Chondrocyte (in vitro differentiated cells): Measurements from ENCODE around the gene LHFPL3. TPM values are rescaled to one million over a fixed set of nuclear protein-coding genes. Genes with fewer than 3 reads are reported as not detected.
"Not testable (repeated sequence)": the region's sequence is repeated elsewhere in the genome, so short reads cannot be mapped to it uniquely, and the experiment has no call there.

ENCODE experiments used
- DNase-seq: peaks from one replicate; pipeline ENCODE4 v3.0.0; 2021; ENCODE audit warnings: mixed read lengths, low spot score
- H3K27ac Mint-ChIP-seq: one replicate; pipeline ENCODE4 v1.8.0; 2021; ENCODE audit warnings: mild to moderate bottlenecking, moderate library complexity, mixed read lengths; ENCODE audit not compliant: unreplicated experiment
- H3K27me3 Mint-ChIP-seq: 2 replicates; pipeline ENCODE4 v1.8.0; 2021; ENCODE audit warnings: low read depth, mixed read lengths
- H3K36me3 Mint-ChIP-seq: 2 replicates; pipeline ENCODE4 v1.8.0; 2021; ENCODE audit warnings: low read depth, mixed read lengths
- H3K4me1 Mint-ChIP-seq: 2 replicates; pipeline ENCODE4 v1.8.0; 2021; ENCODE audit warnings: low read depth, mild to moderate bottlenecking, mixed read lengths
- H3K4me3 Mint-ChIP-seq: one replicate; pipeline ENCODE4 v1.8.0; 2021; ENCODE audit warnings: mild to moderate bottlenecking, moderate library complexity, mixed read lengths; ENCODE audit not compliant: unreplicated experiment
- H3K9me3 Mint-ChIP-seq: 2 replicates; pipeline ENCODE4 v1.8.0; 2021; ENCODE audit warnings: low read depth, mixed read lengths
- total RNA-seq: library from RNA; stranded (reverse); gene quantifications from 3 replicates; pipeline ENCODE4 v1.2.1, GENCODE V29; 2021
- TF ChIP-seq, protein P1 (sequence below): fragments of 200-600 bp; sonication (generic); IDR thresholded peaks from 2 replicates; pipeline ENCODE4 v1.5.0; 2021; ENCODE audit warnings: antibody characterized with exemption, mild to moderate bottlenecking, moderate library complexity

The LHFPL3 gene
- total RNA-seq, 1 donor from 2014 or later: not detected

DNA sequence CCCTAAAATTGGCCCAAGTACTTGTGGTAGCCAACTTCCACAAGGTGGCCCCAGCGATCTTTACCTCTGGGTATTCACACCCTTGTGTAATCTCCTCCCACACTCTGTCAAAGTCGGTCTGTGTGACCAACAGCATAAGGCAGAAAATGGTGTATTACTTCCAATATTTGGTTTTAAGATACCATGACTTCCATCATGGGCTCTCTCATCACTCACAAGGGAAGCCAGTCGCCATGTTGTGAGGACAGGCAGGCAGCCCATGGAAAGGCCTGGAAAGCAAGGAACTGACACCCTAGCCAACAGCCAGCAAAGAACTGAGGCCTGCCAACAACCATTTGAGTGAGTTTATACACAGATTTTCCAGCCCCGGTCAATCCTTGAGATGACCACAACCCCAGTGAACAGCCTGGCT, 594.6 kb downstream of the LHFPL3 start:
- TF ChIP-seq, protein P1, sequence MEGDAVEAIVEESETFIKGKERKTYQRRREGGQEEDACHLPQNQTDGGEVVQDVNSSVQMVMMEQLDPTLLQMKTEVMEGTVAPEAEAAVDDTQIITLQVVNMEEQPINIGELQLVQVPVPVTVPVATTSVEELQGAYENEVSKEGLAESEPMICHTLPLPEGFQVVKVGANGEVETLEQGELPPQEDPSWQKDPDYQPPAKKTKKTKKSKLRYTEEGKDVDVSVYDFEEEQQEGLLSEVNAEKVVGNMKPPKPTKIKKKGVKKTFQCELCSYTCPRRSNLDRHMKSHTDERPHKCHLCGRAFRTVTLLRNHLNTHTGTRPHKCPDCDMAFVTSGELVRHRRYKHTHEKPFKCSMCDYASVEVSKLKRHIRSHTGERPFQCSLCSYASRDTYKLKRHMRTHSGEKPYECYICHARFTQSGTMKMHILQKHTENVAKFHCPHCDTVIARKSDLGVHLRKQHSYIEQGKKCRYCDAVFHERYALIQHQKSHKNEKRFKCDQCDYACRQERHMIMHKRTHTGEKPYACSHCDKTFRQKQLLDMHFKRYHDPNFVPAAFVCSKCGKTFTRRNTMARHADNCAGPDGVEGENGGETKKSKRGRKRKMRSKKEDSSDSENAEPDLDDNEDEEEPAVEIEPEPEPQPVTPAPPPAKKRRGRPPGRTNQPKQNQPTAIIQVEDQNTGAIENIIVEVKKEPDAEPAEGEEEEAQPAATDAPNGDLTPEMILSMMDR: peak; percentile 84
- H3K27ac Mint-ChIP-seq: no peak overlapping the region
- H3K4me3 Mint-ChIP-seq: no peak overlapping the region
- H3K4me1 Mint-ChIP-seq: peaks cover 10% of the 10 kb centered on the region
- H3K27me3 Mint-ChIP-seq: peaks cover 6% of the 10 kb centered on the region
- DNase-seq: no peak
- no peaks in the 10 kb centered on the region for H3K36me3 Mint-ChIP-seq
- no peaks in the 10 kb centered on the region for H3K9me3 Mint-ChIP-seq

DNA sequence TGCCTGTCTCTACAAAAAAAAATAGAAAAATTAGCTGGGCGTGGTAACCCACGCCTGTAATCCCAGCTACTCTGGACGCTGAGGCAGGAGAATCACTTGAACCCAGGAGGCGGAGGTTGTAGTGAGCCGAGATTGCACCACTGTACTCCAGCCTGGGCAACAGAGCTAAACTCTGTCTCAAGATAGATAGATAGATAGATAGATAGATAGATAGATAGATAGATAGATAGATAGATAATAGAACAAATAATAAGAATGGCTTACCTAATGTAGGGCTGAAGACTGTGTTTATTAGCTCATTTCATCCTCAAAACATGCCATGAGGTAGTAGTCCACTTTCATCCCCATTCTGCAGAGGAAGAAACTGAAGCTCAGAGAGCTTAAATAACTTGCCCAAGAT, 597.8 kb downstream of the LHFPL3 start:
- peaks cover 10% of the 10 kb centered on the region for H3K4me1 Mint-ChIP-seq
- DNase-seq, H3K27me3 Mint-ChIP-seq, H3K36me3 Mint-ChIP-seq, H3K4me3 Mint-ChIP-seq, H3K27ac Mint-ChIP-seq, H3K9me3 Mint-ChIP-seq: not testable (repeated sequence)

DNA sequence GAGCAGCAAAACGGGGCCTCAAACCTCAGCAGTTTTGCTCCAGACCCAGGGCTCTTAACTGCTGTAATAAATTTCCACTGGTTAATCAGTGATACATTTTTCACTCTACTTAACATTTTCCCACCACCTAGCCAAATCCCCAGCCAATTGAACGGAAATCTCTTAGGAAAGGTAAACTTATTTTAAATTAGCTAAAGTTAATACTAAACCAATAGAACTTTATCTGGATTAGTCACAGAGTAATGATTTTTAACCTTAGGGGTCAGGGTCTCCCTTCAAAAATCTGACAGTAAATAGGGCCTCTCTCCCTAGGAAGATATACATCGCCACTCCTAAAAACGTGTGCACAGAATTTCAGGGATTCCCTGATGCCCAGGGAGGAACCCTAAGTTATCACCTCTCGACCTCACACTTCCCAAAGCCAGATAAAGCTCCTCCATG, 598.2 kb downstream of the LHFPL3 start:
- no peak for DNase-seq
- Mint-ChIP-seq H3K4me3 (no peak overlapping the region), H3K27ac (no peak overlapping the region)

DNA sequence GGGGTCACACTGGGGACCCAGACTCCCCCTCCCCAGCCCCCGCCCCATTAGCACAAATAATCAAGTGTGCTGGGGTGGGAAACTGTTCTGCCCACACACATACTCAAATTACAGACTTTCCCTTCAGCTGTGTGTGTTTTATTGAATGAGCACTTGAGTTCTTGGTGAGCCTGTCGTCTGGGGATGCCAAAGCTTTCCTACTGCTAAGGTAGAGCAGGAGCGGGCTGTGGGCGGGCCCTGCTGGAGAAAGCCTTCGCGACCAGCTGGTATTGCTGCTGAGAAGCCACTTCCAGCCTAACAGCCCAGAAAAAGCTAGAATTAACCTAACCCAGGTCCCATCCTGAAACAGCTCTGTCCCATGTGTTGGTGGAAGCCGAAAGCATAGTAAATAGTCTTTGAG, 598.7 kb downstream of the LHFPL3 start:
- H3K27ac Mint-ChIP-seq: no peak overlapping the region
- no peak overlapping the region for H3K4me3 Mint-ChIP-seq
- H3K27me3 Mint-ChIP-seq: no peaks in the 10 kb centered on the region
- H3K36me3 Mint-ChIP-seq: no peaks in the 10 kb centered on the region
- no peak for DNase-seq
- H3K9me3 Mint-ChIP-seq: no peaks in the 10 kb centered on the region
- peaks cover 8% of the 10 kb centered on the region for H3K4me1 Mint-ChIP-seq
- TF ChIP-seq, protein P1: no peak

More for the DNA sequence above, 598.2 kb downstream of the LHFPL3 start:
- no peaks in the 10 kb centered on the region for H3K36me3 Mint-ChIP-seq
- TF ChIP-seq, protein P1: no peak
- H3K27me3 Mint-ChIP-seq: no peaks in the 10 kb centered on the region
- no peaks in the 10 kb centered on the region for H3K9me3 Mint-ChIP-seq
- peaks cover 10% of the 10 kb centered on the region for H3K4me1 Mint-ChIP-seq

DNA sequence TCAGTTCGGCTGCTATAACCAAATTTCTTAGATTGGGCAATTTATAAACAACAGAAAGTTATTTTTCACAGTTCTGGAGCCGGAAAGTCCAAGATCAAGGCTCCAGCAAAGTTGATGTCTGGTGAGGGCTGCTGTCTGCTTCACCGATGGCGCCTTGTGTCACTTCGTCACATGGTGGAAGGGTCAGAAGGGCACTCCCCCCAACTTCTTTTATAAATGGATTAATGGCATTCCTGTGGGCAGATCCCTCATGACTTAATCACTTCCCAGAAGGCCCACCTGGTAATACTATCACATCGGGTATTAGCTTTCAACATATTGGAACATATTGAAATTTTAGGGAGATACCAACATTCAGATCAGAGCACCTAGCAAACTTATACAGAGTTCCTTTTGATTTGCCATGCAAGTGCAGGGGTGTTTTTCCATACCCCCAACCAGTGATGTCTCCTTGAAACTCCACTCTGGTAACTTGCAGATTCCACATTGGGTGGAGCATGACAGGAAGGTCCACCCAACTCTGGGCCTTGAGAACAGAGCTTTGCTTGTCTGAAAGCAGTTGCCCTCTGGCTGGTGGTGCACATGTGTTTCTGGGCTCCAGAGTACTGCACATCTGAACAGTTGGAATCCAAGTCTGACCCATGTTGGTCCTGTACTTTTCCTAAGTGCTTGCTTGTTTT, 600.5 kb downstream of the LHFPL3 start:
- TF ChIP-seq, protein P1: no peak
- Mint-ChIP-seq H3K9me3 (no peaks in the 10 kb centered on the region), H3K27me3 (no peaks in the 10 kb centered on the region), H3K4me1 (no peaks in the 10 kb centered on the region), H3K27ac (no peak overlapping the region), H3K36me3 (no peaks in the 10 kb centered on the region), H3K4me3 (no peak overlapping the region)
- DNase-seq: no peak

DNA sequence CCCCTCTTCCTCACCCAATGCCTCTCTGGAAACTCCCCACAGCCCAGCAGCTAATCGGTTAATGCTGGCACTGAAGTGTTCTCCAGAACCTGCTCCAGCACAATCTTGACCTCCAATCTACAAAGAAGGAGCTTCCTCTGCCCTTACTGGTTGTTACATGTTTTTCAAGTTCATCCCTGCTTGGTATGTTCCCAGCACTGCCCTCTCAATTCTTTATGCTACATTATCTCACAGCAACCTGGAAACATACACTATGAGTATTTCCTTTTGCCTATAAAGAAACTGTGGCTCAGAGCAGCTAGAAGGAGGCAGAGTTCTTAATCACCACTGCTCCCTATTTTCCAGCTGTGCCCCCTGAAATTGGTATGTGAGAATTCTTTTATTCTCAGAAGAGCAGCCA, 601.5 kb downstream of the LHFPL3 start:
- no peak for DNase-seq
- Mint-ChIP-seq H3K4me1 (no peaks in the 10 kb centered on the region), H3K27me3 (no peaks in the 10 kb centered on the region), H3K36me3 (no peaks in the 10 kb centered on the region), H3K27ac (no peak overlapping the region), H3K9me3 (no peaks in the 10 kb centered on the region), H3K4me3 (no peak overlapping the region)
- TF ChIP-seq, protein P1: no peak
